Sigmoid colon (tissue), 7 donors: ENCODE measurements around the gene RPGR. TPM values are rescaled to one million over a fixed set of nuclear protein-coding genes. Genes with fewer than 3 reads are reported as not detected.
A peak's percentile ranks its signal among the peaks of the same experiment; 100 is the strongest.

ENCODE experiments used
- DNase-seq: peaks from one replicate; pipeline ENCODE4 v3.0.0-alpha.2; 2019
- H3K27ac ChIP-seq, 4 donors: fragments of 200-600 bp; sonication (generic); one replicate each; pipeline ENCODE4 v1.5.1; 2016 to 2019; ENCODE audit warnings: mild to moderate bottlenecking in 1 of 4
- H3K27me3 ChIP-seq, 3 donors: fragments of 200-600 bp; sonication (generic); one replicate each; pipeline ENCODE4 v1.5.1; 2019; ENCODE audit warnings: mild to moderate bottlenecking in 1 of 3
- H3K36me3 ChIP-seq, 4 donors: fragments of 200-600 bp; sonication (generic); one replicate each; pipeline ENCODE4 v1.5.1; 2016 to 2019
- H3K4me1 ChIP-seq, 4 donors: fragments of 200-600 bp; sonication (generic); one replicate each; pipeline ENCODE4 v1.5.1; 2017 to 2019
- H3K4me3 ChIP-seq, 4 donors: fragments of 200-600 bp; sonication (generic); one replicate each; pipeline ENCODE4 v1.5.1; 2017 to 2019; ENCODE audit warnings: mild to moderate bottlenecking in 2 of 4, moderate library complexity in 1 of 4
- H3K9me3 ChIP-seq, 4 donors: fragments of 200-600 bp in 3 of 4; sonication (generic) in 3 of 4; one replicate each; pipeline versions ENCODE4 v1.5.1 to v1.6.1; 2013 to 2019
- EP300 ChIP-seq, 4 donors: sonication (generic); formaldehyde crosslinking; IDR thresholded peaks; one replicate each; pipeline ENCODE4 v1.6.1; 2017; ENCODE audit warnings: antibody characterized with exemption in 4 of 4
- POLR2A ChIP-seq, 2 donors: fragments of 450-650 bp; IDR thresholded peaks; one replicate each; pipeline ENCODE4 v1.6.1; 2016; ENCODE audit warnings: antibody characterized with exemption in 2 of 2, mild to moderate bottlenecking in 2 of 2, moderate library complexity in 2 of 2
- POLR2AphosphoS5 ChIP-seq, 4 donors: sonication (generic); formaldehyde crosslinking; IDR thresholded peaks; one replicate each; pipeline ENCODE4 v1.6.1; 2017; ENCODE audit warnings: antibody characterized with exemption in 4 of 4
- WGBS, 2 donors: extraction: QIAGEN DNeasy Blood & Tissue Kit; methylation state at CpG; one replicate each; pipeline ENCODE4 v1.1.7; 2013; 5-methylcytosine and 5-hydroxymethylcytosine counted together
- intact Hi-C: fragments of 100-400 bp; cut with DNase I; formaldehyde crosslinking; loops from one replicate; pipeline ENCODE4 v1.15.1; 2023
- polyA plus RNA-seq, 3 donors: library from polyadenylated mRNA; stranded (reverse); fragments of 200-250 nt; gene quantifications; one replicate each; pipeline ENCODE4 v1.2.3, GENCODE V29; 2013
- total RNA-seq, 4 donors: library from RNA; depleted of rRNA; stranded (reverse); fragments of >200 nt; gene quantifications; one replicate each; pipeline ENCODE4 v1.1.0, GENCODE V29; 2016
- TF ChIP-seq, protein P1 (sequence below), 4 experiments: fragments of 450-650 bp in 3 of 4; fragments of 200-600 bp in 1 of 4; IDR thresholded peaks; one replicate each; pipeline ENCODE4 v1.5.1; 2016 to 2019; ENCODE audit warnings: antibody characterized with exemption in 4 of 4, mild to moderate bottlenecking in 3 of 4, moderate library complexity in 2 of 4
- donor health status: healthy with polysubstance abuse.
- donor health status: Bipolar disorder and iron deficiency.
- donor health status: healthy.

Gene RPGR
- total and polyA plus RNA-seq, 7 donors, result 3.7 to 41.8 (median 9.3) TPM

DNA sequence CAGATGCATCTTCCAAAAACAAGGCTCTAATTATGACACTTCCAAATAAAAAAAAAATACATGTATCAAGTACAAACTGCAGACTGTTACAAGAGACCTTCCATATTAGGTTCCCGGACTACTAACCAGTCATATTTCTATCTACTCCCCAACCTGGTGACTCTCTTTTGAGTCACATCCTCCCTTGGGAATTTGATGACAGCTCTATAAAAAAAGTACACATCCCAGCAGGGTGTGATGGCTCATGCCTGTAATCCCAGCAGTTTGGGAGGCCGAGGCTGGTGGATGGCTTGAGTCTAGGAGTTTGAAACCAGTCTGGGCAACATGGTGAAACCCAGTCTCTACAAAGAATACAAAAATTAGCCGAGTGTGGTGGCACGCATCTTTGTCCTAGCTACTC lies 14.9 kb downstream of the RPGR start:
- Histone ChIP-seq H3K9me3 (no peaks in the 10 kb centered on the region), H3K4me1 (no peaks in the 10 kb centered on the region), H3K4me3 (no peak overlapping the region), H3K27ac (no peak overlapping the region), H3K27me3 (no peaks in the 10 kb centered on the region), H3K36me3 (no peaks in the 10 kb centered on the region)
- TF ChIP-seq POLR2A (IDR thresholded peaks at IDR 0.05), result no peak
- TF ChIP-seq EP300 (IDR thresholded peaks at IDR 0.05), result no peak
- TF ChIP-seq, protein P1, sequence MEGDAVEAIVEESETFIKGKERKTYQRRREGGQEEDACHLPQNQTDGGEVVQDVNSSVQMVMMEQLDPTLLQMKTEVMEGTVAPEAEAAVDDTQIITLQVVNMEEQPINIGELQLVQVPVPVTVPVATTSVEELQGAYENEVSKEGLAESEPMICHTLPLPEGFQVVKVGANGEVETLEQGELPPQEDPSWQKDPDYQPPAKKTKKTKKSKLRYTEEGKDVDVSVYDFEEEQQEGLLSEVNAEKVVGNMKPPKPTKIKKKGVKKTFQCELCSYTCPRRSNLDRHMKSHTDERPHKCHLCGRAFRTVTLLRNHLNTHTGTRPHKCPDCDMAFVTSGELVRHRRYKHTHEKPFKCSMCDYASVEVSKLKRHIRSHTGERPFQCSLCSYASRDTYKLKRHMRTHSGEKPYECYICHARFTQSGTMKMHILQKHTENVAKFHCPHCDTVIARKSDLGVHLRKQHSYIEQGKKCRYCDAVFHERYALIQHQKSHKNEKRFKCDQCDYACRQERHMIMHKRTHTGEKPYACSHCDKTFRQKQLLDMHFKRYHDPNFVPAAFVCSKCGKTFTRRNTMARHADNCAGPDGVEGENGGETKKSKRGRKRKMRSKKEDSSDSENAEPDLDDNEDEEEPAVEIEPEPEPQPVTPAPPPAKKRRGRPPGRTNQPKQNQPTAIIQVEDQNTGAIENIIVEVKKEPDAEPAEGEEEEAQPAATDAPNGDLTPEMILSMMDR (IDR thresholded peaks at IDR 0.05), result no peak
- TF ChIP-seq POLR2AphosphoS5 (IDR thresholded peaks at IDR 0.05), result no peak
- intact Hi-C loops, result no loop called here
- no peak for DNase-seq
- WGBS, 2 donors, result 98 to 99% methylated on average over 4 of the region's 4 CpGs

GRCh38 chrX:38311743-38312142 lies 15.6 kb downstream of the RPGR start:
- 96 to 99% methylated on average over 2 of the region's 2 CpGs for WGBS, 2 donors
- Histone ChIP-seq H3K27ac (no peak overlapping the region), H3K36me3 (no peaks in the 10 kb centered on the region), H3K4me1 (no peaks in the 10 kb centered on the region), H3K27me3 (no peaks in the 10 kb centered on the region), H3K4me3 (no peak overlapping the region), H3K9me3 (no peaks in the 10 kb centered on the region)
- TF ChIP-seq POLR2A (IDR thresholded peaks at IDR 0.05), result no peak
- TF ChIP-seq, protein P1 (IDR thresholded peaks at IDR 0.05), result no peak
- TF ChIP-seq EP300 (IDR thresholded peaks at IDR 0.05), result no peak
- TF ChIP-seq POLR2AphosphoS5 (IDR thresholded peaks at IDR 0.05), result no peak
- DNase-seq, result no peak
- intact Hi-C loops, result no loop called here

- no peak for TF ChIP-seq POLR2A (IDR thresholded peaks at IDR 0.05)
- TF ChIP-seq EP300 (IDR thresholded peaks at IDR 0.05), result peak in 2 of 4 donors; percentile 9 to 82
- TF ChIP-seq POLR2AphosphoS5 (IDR thresholded peaks at IDR 0.05), result peak in 3 of 4 donors; percentile 18 to 46 (median 43)
- H3K4me1 ChIP-seq, result no peaks in the 10 kb centered on the region
- 81 to 89% methylated on average over 3 of the region's 3 CpGs for WGBS, 2 donors
- DNase-seq, result no peak
- intact Hi-C loops, result no loop called here
- no peaks in the 10 kb centered on the region for H3K27me3 ChIP-seq
- no peak overlapping the region for H3K4me3 ChIP-seq
- no peaks in the 10 kb centered on the region for H3K36me3 ChIP-seq
- H3K9me3 ChIP-seq, result no peaks in the 10 kb centered on the region
- H3K27ac ChIP-seq, result no peak overlapping the region
These were observed 21.3 kb downstream of the RPGR start for GRCh38 chrX:38305971-38306370.

GRCh38 chrX:38304010-38304409 lies 23.3 kb downstream of the RPGR start:
- Histone ChIP-seq H3K4me3 (no peak overlapping the region), H3K27me3 (no peaks in the 10 kb centered on the region), H3K27ac (no peak overlapping the region), H3K4me1 (no peaks in the 10 kb centered on the region), H3K36me3 (no peaks in the 10 kb centered on the region), H3K9me3 (no peaks in the 10 kb centered on the region)
- TF ChIP-seq POLR2A (IDR thresholded peaks at IDR 0.05) (no peak), EP300 (IDR thresholded peaks at IDR 0.05) (no peak), POLR2AphosphoS5 (IDR thresholded peaks at IDR 0.05) (no peak)
- TF ChIP-seq, protein P1 (IDR thresholded peaks at IDR 0.05), result no peak
- intact Hi-C loops, result no loop called here
- WGBS, 2 donors, result 66 to 68% methylated on average over 4 of the region's 4 CpGs
- no peak for DNase-seq

DNA sequence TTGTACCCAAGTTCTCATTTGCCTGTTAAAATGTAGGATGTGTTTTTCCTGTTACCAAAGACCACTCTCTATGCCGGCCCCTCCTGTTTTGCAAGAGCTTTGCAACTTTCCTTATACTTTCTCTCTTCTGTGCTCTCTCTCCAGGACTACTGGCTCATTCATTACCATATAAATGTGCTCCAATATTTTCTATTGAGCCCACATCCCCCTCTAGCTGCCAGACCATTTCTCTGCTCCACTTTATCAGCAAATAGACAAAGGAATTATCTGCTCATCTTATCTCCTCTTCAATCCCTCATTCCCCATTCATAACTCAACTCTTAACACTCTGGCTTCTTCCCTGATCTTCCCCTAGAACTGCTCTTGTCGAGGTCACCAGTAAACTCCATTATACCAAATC lies 33.6 kb downstream of the RPGR start:
- Histone ChIP-seq H3K9me3 (no peaks in the 10 kb centered on the region), H3K4me3 (no peak overlapping the region), H3K36me3 (no peaks in the 10 kb centered on the region), H3K27me3 (no peaks in the 10 kb centered on the region), H3K27ac (no peak overlapping the region), H3K4me1 (no peaks in the 10 kb centered on the region)
- no peak for DNase-seq
- TF ChIP-seq EP300 (IDR thresholded peaks at IDR 0.05), result no peak
- no peak for TF ChIP-seq POLR2AphosphoS5 (IDR thresholded peaks at IDR 0.05)
- TF ChIP-seq, protein P1 (IDR thresholded peaks at IDR 0.05), result no peak
- no peak for TF ChIP-seq POLR2A (IDR thresholded peaks at IDR 0.05)
- 91 to 95% methylated on average over 2 of the region's 2 CpGs for WGBS, 2 donors
- intact Hi-C loops, result no loop called here
